BE2C (cell line): ENCODE results near the gene TRMT1.

ENCODE experiments used
- DNase-seq: peaks from one replicate; pipeline ENCODE4 v3.0.0-alpha.2; 2020
- H3K27me3 ChIP-seq: fragments of 250-450 bp; sonication (Bioruptor Pico); 2 replicates; pipeline ENCODE4 v1.5.1; 2020; ENCODE audit warnings: mild to moderate bottlenecking
- H3K36me3 ChIP-seq: fragments of 250-450 bp; sonication (Bioruptor Pico); 2 replicates; pipeline ENCODE4 v1.5.1; 2020; ENCODE audit warnings: mild to moderate bottlenecking
- H3K4me1 ChIP-seq: fragments of 250-450 bp; sonication (Bioruptor Pico); 2 replicates; pipeline ENCODE4 v1.5.1; 2020
- H3K4me3 ChIP-seq: 2 replicates; pipeline ENCODE4 v1.5.1; 2011; ENCODE audit warnings: low read depth, low read length
- H3K9me3 ChIP-seq: fragments of 250-450 bp; sonication (Bioruptor Pico); 2 replicates; pipeline ENCODE4 v1.5.1; 2020
- CTCF ChIP-seq: IDR thresholded peaks from 2 replicates; pipeline ENCODE4 v1.5.1; 2012; ENCODE audit warnings: mild to moderate bottlenecking, low read depth, low read length

TRMT1 gene

GRCh38 chr19:13057147-13057572, 59.4 kb downstream of the TRMT1 start:
- TF ChIP-seq CTCF, result no peak
- H3K4me3 ChIP-seq, result no peak overlapping the region
- no peaks in the 10 kb centered on the region for H3K36me3 ChIP-seq
- peaks cover 56% of the 10 kb centered on the region for H3K4me1 ChIP-seq
- no peaks in the 10 kb centered on the region for H3K27me3 ChIP-seq
- no peaks in the 10 kb centered on the region for H3K9me3 ChIP-seq
- no peak for DNase-seq

- H3K4me3 ChIP-seq, result no peak overlapping the region; the same call in 1 of the 2 replicates
- no peak for TF ChIP-seq CTCF
- H3K27me3 ChIP-seq, result no peaks in the 10 kb centered on the region
These were observed 60.4 kb downstream of the TRMT1 start for GRCh38 chr19:13056052-13056660.

DNA sequence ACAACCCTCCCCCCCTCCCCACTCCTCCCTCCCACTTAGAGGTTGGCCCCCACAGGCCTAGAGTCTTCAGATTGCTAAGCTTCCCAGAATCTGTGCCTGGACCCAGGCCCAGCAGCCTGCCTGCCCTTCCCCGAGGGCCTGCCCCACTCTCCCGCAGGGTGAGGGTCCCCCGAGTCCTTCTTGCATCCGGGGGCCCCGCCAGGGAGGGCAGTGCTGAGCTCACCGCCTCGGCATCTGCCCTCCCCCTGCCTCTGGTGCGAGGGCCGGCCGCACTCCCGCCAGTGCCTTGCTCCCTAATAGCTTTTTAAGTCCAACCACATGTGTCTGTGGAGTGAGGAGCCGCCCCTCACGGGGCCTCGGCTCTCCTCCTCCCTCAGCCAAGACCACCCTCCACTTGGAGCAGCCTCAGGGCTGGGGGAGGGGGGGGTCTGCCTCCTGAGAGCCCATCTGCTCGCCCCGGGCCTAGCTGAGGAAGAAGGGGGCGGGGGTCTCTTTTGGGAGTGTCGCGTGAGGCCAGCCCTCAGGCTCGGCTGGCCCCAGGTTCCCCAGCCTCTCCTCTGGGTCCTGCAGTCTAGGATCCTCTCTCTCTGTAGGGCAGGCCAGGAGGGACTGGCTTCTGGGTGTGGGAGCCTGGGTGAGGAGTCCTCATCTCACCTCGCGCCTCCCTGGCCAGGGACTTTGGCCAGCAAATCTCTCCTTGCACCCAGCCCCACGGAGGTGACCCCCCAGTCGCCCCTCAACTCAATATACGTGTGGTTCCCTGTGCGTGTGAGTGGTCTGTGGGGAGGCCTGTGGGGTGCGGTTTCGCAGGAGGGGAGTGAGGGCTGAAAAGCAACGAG, 61.1 kb downstream of the TRMT1 start:
- Histone ChIP-seq H3K36me3 (no peaks in the 10 kb centered on the region), H3K4me1 (peaks cover 68% of the 10 kb centered on the region), H3K4me3 (no peak overlapping the region; the same call in none of the 2 replicates), H3K9me3 (no peaks in the 10 kb centered on the region), H3K27me3 (no peaks in the 10 kb centered on the region)
- peak; percentile 69 for DNase-seq
- TF ChIP-seq CTCF, result no peak

More at GRCh38 chr19:13056052-13056660, 60.4 kb downstream of the TRMT1 start:
- Histone ChIP-seq H3K4me1 (peaks cover 65% of the 10 kb centered on the region), H3K36me3 (no peaks in the 10 kb centered on the region), H3K9me3 (no peaks in the 10 kb centered on the region)
- DNase-seq, result no peak
